Measurements from ENCODE around the gene RAB25. TPM values are rescaled to one million over a fixed set of nuclear protein-coding genes. Genes with fewer than 3 reads are reported as not detected.

The RAB25 gene
- total and polyA plus RNA-seq, 2 of the 13 experiments (the other 11 are each of a cell fraction or from before 2014, with no cell fraction given) = 0.20 to 0.22 TPM

GRCh38 chr1:156114101-156114918 is 53.4 kb downstream of the RAB25 start, which contains the start of gene LMNA (continued):
- TF ChIP-seq PAXIP1 (CRISPR knock-in tag; conservative IDR thresholded peaks at IDR 0.05) (0 out of 2 replicates have a peak, but pooled peaks have one; percentile 14), ZKSCAN8 (CRISPR knock-in tag; IDR thresholded peaks at IDR 0.05; ENCODE audit: borderline replicate concordance) (no peak), ZNF10 (CRISPR knock-in tag; IDR thresholded peaks at IDR 0.05; ENCODE audit: borderline replicate concordance, low read depth) (no peak), ZBTB33 (CRISPR knock-in tag; IDR thresholded peaks at IDR 0.05) (no peak), NFRKB (IDR thresholded peaks at IDR 0.05) (no peak), FOXP1 (IDR thresholded peaks at IDR 0.05) (no peak), FOXP1 (CRISPR knock-in tag; IDR thresholded peaks at IDR 0.05) (no peak), ADNP (CRISPR knock-in tag; IDR thresholded peaks at IDR 0.05) (no peak), KDM3A (CRISPR knock-in tag; IDR thresholded peaks at IDR 0.05; ENCODE audit: low read depth) (no peak), ZBTB7B (CRISPR knock-in tag; IDR thresholded peaks at IDR 0.05) (no peak), LCORL (IDR thresholded peaks at IDR 0.05) (no peak), LCORL (CRISPR knock-in tag; IDR thresholded peaks at IDR 0.05) (no peak), SMAD3 (CRISPR knock-in tag; IDR thresholded peaks at IDR 0.05) (0 out of 2 replicates have a peak, but pooled peaks have one; percentile 48), JUND (CRISPR knock-in tag; IDR thresholded peaks at IDR 0.05) (peak; percentile 79), SMARCC2 (IDR thresholded peaks at IDR 0.05) (no peak), ZBTB21 (CRISPR knock-in tag; IDR thresholded peaks at IDR 0.05) (no peak), ZNF7 (CRISPR knock-in tag; IDR thresholded peaks at IDR 0.05) (no peak), RAD51 (IDR thresholded peaks at IDR 0.05; ENCODE audit: borderline replicate concordance) (no peak), ZNF260 (CRISPR knock-in tag; IDR thresholded peaks at IDR 0.05; ENCODE audit: borderline replicate concordance, low read depth) (no peak), SRSF1 (optimal IDR thresholded peaks at IDR 0.05; ENCODE audit: low read depth, low read length) (no peak), TBX3 (IDR thresholded peaks at IDR 0.05; ENCODE audit: borderline replicate concordance) (no peak), PHF5A (CRISPR knock-in tag; IDR thresholded peaks at IDR 0.05; ENCODE audit: low read depth, unreplicated experiment) (peak; percentile 15), USF2 (IDR thresholded peaks at IDR 0.05; ENCODE audit: low read depth, low read length) (peak; percentile 23; the same call in 1 of the 2 replicates), USF2 (CRISPR knock-in tag; IDR thresholded peaks at IDR 0.05; ENCODE audit: borderline replicate concordance) (no peak)
